ENCODE results near the gene RSRC1. TPM values are rescaled to one million over a fixed set of nuclear protein-coding genes. Genes with fewer than 3 reads are reported as not detected.
"Not testable (repeated sequence)": the region's sequence is repeated elsewhere in the genome, so short reads cannot be mapped to it uniquely, and the experiment has no call there.

RSRC1 gene
- total RNA-seq (2021) = 34.1 and 37.9 TPM in 2 replicates
- long read RNA-seq, transcript RSRC1-215 (10 exons, 1,738 nt) = minor isoform, 9 of 41 reads
- long read RNA-seq, transcript RSRC1-201 (10 exons, 1,727 nt) = major isoform, 15 of 41 reads
- long read RNA-seq, partial matches to known transcripts = 9 of 41 reads
- long read RNA-seq, other reads (novel, unspliced or antisense) = 5 of 41 reads

DNA sequence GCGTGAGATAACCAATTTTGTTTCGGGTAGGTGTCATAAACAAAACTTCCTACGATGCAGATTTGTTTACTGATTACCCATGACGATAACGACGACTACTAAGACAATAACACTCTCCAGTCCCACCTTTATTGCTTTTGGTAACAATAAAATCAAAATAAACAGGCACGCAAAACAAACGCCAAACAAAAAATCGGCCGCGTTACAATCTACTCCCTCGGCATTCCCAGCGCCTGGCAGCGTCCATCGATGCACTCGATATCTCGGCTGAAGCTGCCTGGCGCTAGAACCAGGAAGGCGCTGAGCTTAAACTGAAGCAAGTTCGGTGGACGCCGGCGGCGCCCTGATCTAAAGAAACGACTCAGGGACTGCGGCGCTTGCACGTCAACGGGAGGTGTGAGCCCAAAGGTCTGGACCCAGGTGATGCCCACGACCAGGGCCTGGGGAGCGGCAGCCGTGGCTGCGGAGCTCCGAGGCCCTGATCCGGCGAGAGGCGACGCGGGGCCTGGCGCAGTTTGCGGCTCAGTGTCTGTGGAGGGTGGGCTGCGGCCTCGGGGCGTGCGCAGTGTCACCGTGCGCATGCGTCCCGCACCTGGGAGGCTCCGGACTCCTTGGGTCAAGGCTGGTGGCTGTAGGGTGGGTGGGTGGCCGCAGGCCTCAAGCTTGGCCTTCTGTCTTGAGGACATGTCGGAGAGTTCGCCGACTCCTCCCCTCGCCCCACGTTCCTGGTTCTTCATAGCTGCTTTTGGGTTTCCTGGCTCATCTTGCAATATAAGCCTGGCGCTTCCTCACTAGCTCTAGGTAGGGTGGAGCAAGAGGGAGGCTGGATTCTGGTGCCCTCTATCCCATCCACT lies at the start of gene RSRC1:
RSRC1 (plus strand) TSS at position 286 of the 854 bp plus-strand sequence. CDS start 12,016 bp downstream, outside the sequence.
- Histone ChIP-seq H3K23me2 (ENCODE audit: insufficient read length, low read depth, low read length, poor library complexity, severe bottlenecking) (peaks cover 30% of the 10 kb centered on the region), H2BK5ac (ENCODE audit: insufficient read length, low read length) (no peak within 1 kb of the TSS), H3K79me2 (ENCODE audit: insufficient read depth, low read length) (no peaks in the 10 kb centered on the region; the same call in 1 of the 2 replicates), H4K20me1 (ENCODE audit: control insufficient read depth, insufficient read depth, insufficient read length) (no peaks in the 10 kb centered on the region), H3K27ac (ENCODE audit: insufficient read length, low read depth, low read length) (no peak within 1 kb of the TSS), H3K4ac (ENCODE audit: low read depth, low read length) (no peak within 1 kb of the TSS), H4K91ac (ENCODE audit: insufficient read length, low read depth, low read length) (no peak within 1 kb of the TSS), H3K18ac (ENCODE audit: insufficient read length, low read depth, low read length) (peak within 1 kb of the TSS; percentile 43), H2AK5ac (ENCODE audit: insufficient read length, low read length) (no peak within 1 kb of the TSS), H2BK15ac (ENCODE audit: low read depth, low read length) (no peak within 1 kb of the TSS), H2AFZ (ENCODE audit: low read length) (peak within 1 kb of the TSS; percentile 96), H3K14ac (ENCODE audit: insufficient read depth, low read length) (peak within 1 kb of the TSS; percentile 64; the same call in 1 of the 2 replicates), H3K56ac (ENCODE audit: insufficient read length, low read depth, low read length) (no peak within 1 kb of the TSS), H3K9ac (ENCODE audit: extremely low read depth, insufficient read length, low read length) (peak within 1 kb of the TSS; percentile 60), H2BK12ac (ENCODE audit: insufficient read length, low read depth, low read length) (no peak within 1 kb of the TSS), H3K27me3 (ENCODE audit: insufficient read depth, low read length) (peaks cover 19% of the 10 kb centered on the region; the same call in 1 of the 2 replicates), H3K4me1 (ENCODE audit: insufficient read depth, low read length) (no peaks in the 10 kb centered on the region), H3K23ac (ENCODE audit: insufficient read length, low read depth, low read length) (no peak within 1 kb of the TSS), H4K5ac (ENCODE audit: insufficient read length, low read depth, low read length) (no peak within 1 kb of the TSS), H3K4me2 (ENCODE audit: insufficient read depth, insufficient read length, low read length) (peak within 1 kb of the TSS; percentile 77), H3T11ph (ENCODE audit: low read length) (no peak within 1 kb of the TSS), H2BK120ac (ENCODE audit: low read depth, low read length, poor library complexity, severe bottlenecking) (no peak within 1 kb of the TSS), H2BK20ac (ENCODE audit: low read depth, low read length, poor library complexity, severe bottlenecking) (no peak within 1 kb of the TSS), H4K8ac (replicated peaks; ENCODE audit: insufficient read length, low read depth, low read length) (no peak within 1 kb of the TSS), H3K9me3 (ENCODE audit: control insufficient read depth, low read depth, low read length) (no peaks in the 10 kb centered on the region), H3K79me1 (ENCODE audit: insufficient read depth, low read depth, low read length, poor library complexity, severe bottlenecking) (no peaks in the 10 kb centered on the region)
- Mint-ChIP-seq H3K36me3 (ENCODE audit: insufficient read depth in 1 of 3, low read depth in 3 of 3) (peaks cover 14 to 19% (median 14%) of the 10 kb centered on the region in 3 experiments), H3K9me3 (peaks cover 10 to 11% of the 10 kb centered on the region in 2 experiments), H3K4me1 (peaks cover 22 to 37% of the 10 kb centered on the region in 2 experiments), H3K27me3 (ENCODE audit: low read depth) (peaks cover 49% of the 10 kb centered on the region), H3K4me3 (peak within 1 kb of the TSS; percentile 80 to 91), H3K27ac (peak within 1 kb of the TSS; percentile 91 to 97 (median 96); a peak in 6 of 7 replicates)
- peak; percentile 92 for DNase-seq
- WGBS (ENCODE audit: extremely low coverage, insufficient read length, low lambda C conversion rate) = no CpG with 5 or more reads among the region's 57 CpGs
- no peak for TF ChIP-seq CTCF (conservative IDR thresholded peaks at IDR 0.05)

DNA sequence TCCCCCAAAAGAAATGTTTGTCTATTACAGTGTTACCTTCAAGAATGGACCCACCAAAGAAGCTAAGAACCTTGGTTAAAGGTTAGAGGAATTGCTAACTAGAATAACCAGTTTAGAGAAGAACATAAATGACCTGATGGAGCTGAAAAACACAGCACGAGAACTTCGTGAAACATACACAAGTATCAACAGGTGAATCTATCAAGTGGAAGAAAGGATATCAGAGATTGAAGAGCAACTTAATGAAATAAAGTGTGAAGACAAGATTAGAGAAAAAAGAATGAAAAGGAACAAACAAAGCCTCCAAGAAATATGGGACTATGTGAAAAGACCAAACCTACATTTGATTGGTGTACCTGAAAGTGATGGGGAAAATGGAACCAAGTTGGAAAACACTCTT lies 44.3 kb upstream of the RSRC1 start:
- not testable (repeated sequence) for H3K27ac Mint-ChIP-seq; H3K27me3 ChIP-seq (ENCODE audit: insufficient read depth, low read length); H2BK12ac ChIP-seq (ENCODE audit: insufficient read length, low read depth, low read length); H3K4me1 ChIP-seq (ENCODE audit: insufficient read depth, low read length); H3K14ac ChIP-seq (ENCODE audit: insufficient read depth, low read length); H3K36me3 Mint-ChIP-seq (ENCODE audit: insufficient read depth in 1 of 3, low read depth in 3 of 3); H2AK5ac ChIP-seq (ENCODE audit: insufficient read length, low read length); DNase-seq; H3K23ac ChIP-seq (ENCODE audit: insufficient read length, low read depth, low read length); H3K4me1 Mint-ChIP-seq; H4K91ac ChIP-seq (ENCODE audit: insufficient read length, low read depth, low read length); H2AFZ ChIP-seq (ENCODE audit: low read length); H4K5ac ChIP-seq (ENCODE audit: insufficient read length, low read depth, low read length); H3K9me3 Mint-ChIP-seq; H2BK20ac ChIP-seq (ENCODE audit: low read depth, low read length, poor library complexity, severe bottlenecking); H4K8ac ChIP-seq (replicated peaks; ENCODE audit: insufficient read length, low read depth, low read length); H2BK15ac ChIP-seq (ENCODE audit: low read depth, low read length); H3K23me2 ChIP-seq (ENCODE audit: insufficient read length, low read depth, low read length, poor library complexity, severe bottlenecking); H3K79me1 ChIP-seq (ENCODE audit: insufficient read depth, low read depth, low read length, poor library complexity, severe bottlenecking); H3K4me2 ChIP-seq (ENCODE audit: insufficient read depth, insufficient read length, low read length); H3K9me3 ChIP-seq (ENCODE audit: control insufficient read depth, low read depth, low read length); H3T11ph ChIP-seq (ENCODE audit: low read length); H3K4ac ChIP-seq (ENCODE audit: low read depth, low read length); H3K79me2 ChIP-seq (ENCODE audit: insufficient read depth, low read length); H3K56ac ChIP-seq (ENCODE audit: insufficient read length, low read depth, low read length); H3K27ac ChIP-seq (ENCODE audit: insufficient read length, low read depth, low read length); H3K9ac ChIP-seq (ENCODE audit: extremely low read depth, insufficient read length, low read length); H3K18ac ChIP-seq (ENCODE audit: insufficient read length, low read depth, low read length); H2BK5ac ChIP-seq (ENCODE audit: insufficient read length, low read length); H4K20me1 ChIP-seq (ENCODE audit: control insufficient read depth, insufficient read depth, insufficient read length); H3K4me3 Mint-ChIP-seq; H2BK120ac ChIP-seq (ENCODE audit: low read depth, low read length, poor library complexity, severe bottlenecking)
- WGBS (ENCODE audit: extremely low coverage, insufficient read length, low lambda C conversion rate) = no CpG with 5 or more reads among the region's 2 CpGs
- H3K27me3 Mint-ChIP-seq (ENCODE audit: low read depth) = peaks cover 13% of the 10 kb centered on the region
